ENCODE measurements around the gene ZNF771. TPM values are rescaled to one million over a fixed set of nuclear protein-coding genes. Genes with fewer than 3 reads are reported as not detected.
"Not testable (repeated sequence)": the region's sequence is repeated elsewhere in the genome, so short reads cannot be mapped to it uniquely, and the experiment has no call there.

ZNF771 gene
- total RNA-seq, 4 donors from 2014 or later: 3.7 to 15.1 (median 7.0) TPM

GRCh38 chr16:30458561-30459394, 51.4 kb downstream of the ZNF771 start:
- TF ChIP-seq POLR2A (IDR thresholded peaks at IDR 0.05) (no peak), CTCF (IDR thresholded peaks at IDR 0.05) (no peak)
- H3K36me3 ChIP-seq: no peaks in the 10 kb centered on the region
- intact Hi-C loops (cut with DNase I): no loop called here
- H3K4me3 ChIP-seq: no peak overlapping the region
- peaks cover 0 to 9% (median 0%) of the 10 kb centered on the region in 3 donors for H3K4me1 ChIP-seq
- H3K27ac ChIP-seq: peak overlapping the region in 1 of 4 donors; percentile 49
- no peak for DNase-seq
- WGBS, 2 donors: 66 to 79% methylated on average over 9 to 15 of the region's 22 CpGs
- H3K27me3 ChIP-seq: no peaks in the 10 kb centered on the region
- H3K9me3 ChIP-seq: no peaks in the 10 kb centered on the region

- H3K27me3 ChIP-seq: no peaks in the 10 kb centered on the region
- H3K9me3 ChIP-seq: no peaks in the 10 kb centered on the region
- no peak for TF ChIP-seq CTCF (IDR thresholded peaks at IDR 0.05)
- TF ChIP-seq POLR2A (IDR thresholded peaks at IDR 0.05): no peak
- no peak overlapping the region for H3K27ac ChIP-seq
- WGBS, 2 donors: 80 to 91% methylated on average over 10 to 11 of the region's 11 CpGs
- intact Hi-C loops (cut with DNase I): no loop called here
- no peak overlapping the region for H3K4me3 ChIP-seq
- DNase-seq: no peak
- H3K36me3 ChIP-seq: no peaks in the 10 kb centered on the region
- H3K4me1 ChIP-seq: peaks cover 0 to 9% (median 0%) of the 10 kb centered on the region in 3 donors
Measured at GRCh38 chr16:30459456-30459855, 52.0 kb downstream of the ZNF771 start.

DNA sequence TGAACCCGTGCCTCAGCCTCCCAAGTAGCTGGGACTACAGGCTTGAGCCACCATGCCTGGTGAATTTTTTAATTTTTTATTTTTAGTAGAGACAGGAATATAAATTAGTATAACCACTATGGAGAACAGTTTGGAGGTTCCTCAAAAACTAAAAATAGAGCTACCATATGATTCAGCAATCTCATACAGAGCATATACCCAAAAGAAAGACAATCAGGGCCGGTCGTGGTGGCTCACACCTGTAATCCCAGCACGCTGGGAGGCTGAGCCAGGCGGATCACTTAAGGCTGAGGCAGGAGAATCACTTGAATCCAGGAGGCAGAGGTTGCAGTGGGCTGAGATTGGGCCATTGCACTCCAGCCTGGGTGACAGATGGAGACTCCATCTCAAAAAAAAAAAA, 54.0 kb downstream of the ZNF771 start:
- H3K9me3 ChIP-seq, H3K27ac ChIP-seq: not testable (repeated sequence)
- WGBS, 2 donors: 78 to 87% methylated on average over 5 of the region's 5 CpGs

GRCh38 chr16:30464078-30464477, 56.7 kb downstream of the ZNF771 start:
- intact Hi-C loops (cut with DNase I): no loop called here
- H3K27me3 ChIP-seq: no peaks in the 10 kb centered on the region
- no peak for TF ChIP-seq CTCF (IDR thresholded peaks at IDR 0.05)
- TF ChIP-seq POLR2A (IDR thresholded peaks at IDR 0.05): no peak
- DNase-seq: no peak
- no peak overlapping the region for H3K27ac ChIP-seq
- H3K36me3 ChIP-seq: no peaks in the 10 kb centered on the region
- WGBS, 2 donors: 84 to 91% methylated on average over 6 to 7 of the region's 7 CpGs
- peaks cover 0 to 4% (median 0%) of the 10 kb centered on the region in 3 donors for H3K4me1 ChIP-seq
- H3K4me3 ChIP-seq: no peak overlapping the region
- no peaks in the 10 kb centered on the region for H3K9me3 ChIP-seq

More for the DNA sequence above, 54.0 kb downstream of the ZNF771 start:
- H3K27me3 ChIP-seq; DNase-seq; H3K36me3 ChIP-seq; intact Hi-C loops (cut with DNase I); H3K4me3 ChIP-seq; H3K4me1 ChIP-seq: not testable (repeated sequence)

Small RNA genes within 50 kb of the gene (small RNA-seq; reads per million reads assigned to genes)
- gene RF00019: 0 reads per million in 4 donors
- 0.50 to 2.3 (median 0.56) reads per million in 4 donors for gene RF00406

Other genes starting within 250 kb of the ZNF771 start
- 10 to 100 TPM in 3 of 4 donors, 1 to 10 TPM in 1; 9.5 to 29.1 (median 23.2) TPM for gene CORO1A, start 224.0 kb upstream of the ZNF771 start, total RNA-seq
- gene BOLA2B, start 213.9 kb upstream of the ZNF771 start, total RNA-seq: 100 to 1,000 TPM; 190 to 623 (median 313) TPM
- gene SLX1A, start 213.7 kb upstream of the ZNF771 start, total RNA-seq: 10 to 100 TPM; 31.9 to 51.1 (median 46.5) TPM
- 10 to 100 TPM in 2 of 4 donors, 1 to 10 TPM in 2; 1.1 to 17.2 (median 7.3) TPM for gene SULT1A3, start 208.4 kb upstream of the ZNF771 start, total RNA-seq
- 1 to 10 TPM in 2 of 4 donors, under 1 TPM in 1, not detected in 1; 0.94 to 4.2 (median 2.4) TPM for gene NPIPB13, start 159.1 kb upstream of the ZNF771 start, total RNA-seq
- 10 to 100 TPM; 21.9 to 38.0 (median 28.5) TPM for gene CD2BP2, start 52.3 kb upstream of the ZNF771 start, total RNA-seq
- 10 to 100 TPM; 21.9 to 33.9 (median 26.1) TPM for gene TBC1D10B, start 37.1 kb upstream of the ZNF771 start, total RNA-seq
- not detected for gene MYL11, start 32.8 kb upstream of the ZNF771 start, total RNA-seq
- 1 to 10 TPM; 1.2 to 7.1 (median 2.7) TPM for gene SEPTIN1, start 25.0 kb upstream of the ZNF771 start, total RNA-seq
- gene ZNF48, start 12.2 kb upstream of the ZNF771 start, total RNA-seq: 1 to 10 TPM; 2.8 to 5.9 (median 4.5) TPM
- gene DCTPP1, start 22.4 kb downstream of the ZNF771 start, total RNA-seq: 10 to 100 TPM in 3 of 4 donors, 1 to 10 TPM in 1; 7.4 to 28.6 (median 22.7) TPM
- gene SEPHS2, start 38.3 kb downstream of the ZNF771 start, total RNA-seq: 10 to 100 TPM; 17.7 to 23.5 (median 19.7) TPM
- gene ITGAL, start 65.1 kb downstream of the ZNF771 start, total RNA-seq: 1 to 10 TPM; 1.3 to 4.4 (median 2.4) TPM
- gene ZNF768, start 119.0 kb downstream of the ZNF771 start, total RNA-seq: 10 to 100 TPM; 13.6 to 24.5 (median 20.6) TPM
- gene ZNF747, start 127.3 kb downstream of the ZNF771 start, total RNA-seq: 10 to 100 TPM in 1 of 4 donors, 1 to 10 TPM in 3; 7.2 to 12.4 (median 8.3) TPM
- gene ZNF764, start 150.8 kb downstream of the ZNF771 start, total RNA-seq: 1 to 10 TPM; 4.7 to 8.3 (median 7.2) TPM
- 10 to 100 TPM in 2 of 4 donors, 1 to 10 TPM in 2; 5.4 to 15.3 (median 10.2) TPM for gene ZNF688, start 164.1 kb downstream of the ZNF771 start, total RNA-seq
- gene ZNF785, start 178.1 kb downstream of the ZNF771 start, total RNA-seq: 10 to 100 TPM in 1 of 4 donors, 1 to 10 TPM in 3; 2.7 to 10.9 (median 5.6) TPM
- gene ZNF689, start 202.8 kb downstream of the ZNF771 start, total RNA-seq: 1 to 10 TPM; 2.0 to 6.7 (median 3.8) TPM
- gene PRR14, start 243.4 kb downstream of the ZNF771 start, total RNA-seq: 10 to 100 TPM; 16.6 to 21.8 (median 20.3) TPM

All from esophagus squamous epithelium (tissue), 5 donors.